Endodermal cell (in vitro differentiated cells): ENCODE data around the gene CFAP61. TPM values are rescaled to one million over a fixed set of nuclear protein-coding genes. Genes with fewer than 3 reads are reported as not detected.
A peak's percentile ranks its signal among the peaks of the same experiment; 100 is the strongest.

Experiments
- DNase-seq: peaks from one replicate; pipeline ENCODE4 v3.0.0-alpha.2; 2017
- H3K27ac ChIP-seq: 2 replicates; pipeline ENCODE4 v1.5.1; 2013; ENCODE audit warnings: mild to moderate bottlenecking, low read depth, low read length, moderate library complexity
- H3K27me3 ChIP-seq: 2 replicates; pipeline ENCODE4 v1.6.1; 2013; ENCODE audit warnings: mild to moderate bottlenecking, low read length, moderate library complexity; ENCODE audit not compliant: insufficient read depth, control insufficient read depth, poor library complexity, severe bottlenecking
- H3K36me3 ChIP-seq: 2 replicates; pipeline ENCODE4 v1.7.0; 2013; ENCODE audit warnings: mild to moderate bottlenecking, low read length, moderate library complexity; ENCODE audit not compliant: control insufficient read depth, insufficient read depth
- H3K4me1 ChIP-seq: one replicate; pipeline ENCODE4 v1.7.0; 2013; ENCODE audit warnings: low read length; ENCODE audit not compliant: control insufficient read depth, insufficient read depth
- H3K4me3 ChIP-seq: 2 replicates; pipeline ENCODE4 v1.5.1; 2013; ENCODE audit warnings: mild to moderate bottlenecking, low read length, moderate library complexity
- H3K9ac ChIP-seq: 2 replicates; pipeline ENCODE4 v1.6.1; 2013; ENCODE audit warnings: mild to moderate bottlenecking, low read length, moderate library complexity; ENCODE audit not compliant: poor library complexity, severe bottlenecking; ENCODE audit errors: extremely low read depth
- H3K9me3 ChIP-seq: 2 replicates; pipeline ENCODE4 v1.6.1; 2013; ENCODE audit warnings: mild to moderate bottlenecking, low read length, moderate library complexity; ENCODE audit not compliant: control insufficient read depth
- H3K27ac Mint-ChIP-seq: 2 replicates; pipeline ENCODE4 v1.8.0; 2020; ENCODE audit warnings: mixed read lengths
- H3K27me3 Mint-ChIP-seq: 2 replicates; pipeline ENCODE4 v1.8.0; 2021; ENCODE audit warnings: mild to moderate bottlenecking, mixed read lengths; ENCODE audit not compliant: insufficient read depth
- H3K36me3 Mint-ChIP-seq: 2 replicates; pipeline ENCODE4 v1.8.0; 2020; ENCODE audit warnings: low read depth, mixed read lengths
- H3K4me1 Mint-ChIP-seq: 2 replicates; pipeline ENCODE4 v1.8.0; 2020; ENCODE audit warnings: mixed read lengths
- H3K4me3 Mint-ChIP-seq: 2 replicates; pipeline ENCODE4 v1.8.0; 2020; ENCODE audit warnings: mild to moderate bottlenecking, moderate library complexity, mixed read lengths
- H3K9me3 Mint-ChIP-seq: 2 replicates; pipeline ENCODE4 v1.8.0; 2020; ENCODE audit warnings: mild to moderate bottlenecking, mixed read lengths
- WGBS, 2 experiments: methylation state at CpG; one replicate each; pipeline versions ENCODE4 v1.1.5 to v1.1.7; 2013; ENCODE audit warnings: missing lambda C conversion rate in 2 of 2, mixed read lengths in 1 of 2; ENCODE audit not compliant: insufficient coverage in 1 of 2, insufficient read length in 1 of 2; 5-methylcytosine and 5-hydroxymethylcytosine counted together
- total RNA-seq, 2 donors: library from RNA; stranded (reverse); fragmentation: NEBNext Ultra II Directional in 1 of 2; extraction: Animal tissue kit (Norgen Biotek cat#: 25700) in 1 of 2; gene quantifications; 2 replicates in 1 of 2; 3 replicates in 1 of 2; pipeline ENCODE4 v1.2.1, GENCODE V29; 2021
- TF ChIP-seq, protein P1 (sequence below): fragments of 200-600 bp; sonication (generic); conservative IDR thresholded peaks from 2 replicates; pipeline ENCODE4 v1.5.0; 2021; ENCODE audit warnings: antibody characterized with exemption, mild to moderate bottlenecking

The CFAP61 gene
- total RNA-seq, 2 donors from 2014 or later = 0.64 to 0.73 TPM

DNA sequence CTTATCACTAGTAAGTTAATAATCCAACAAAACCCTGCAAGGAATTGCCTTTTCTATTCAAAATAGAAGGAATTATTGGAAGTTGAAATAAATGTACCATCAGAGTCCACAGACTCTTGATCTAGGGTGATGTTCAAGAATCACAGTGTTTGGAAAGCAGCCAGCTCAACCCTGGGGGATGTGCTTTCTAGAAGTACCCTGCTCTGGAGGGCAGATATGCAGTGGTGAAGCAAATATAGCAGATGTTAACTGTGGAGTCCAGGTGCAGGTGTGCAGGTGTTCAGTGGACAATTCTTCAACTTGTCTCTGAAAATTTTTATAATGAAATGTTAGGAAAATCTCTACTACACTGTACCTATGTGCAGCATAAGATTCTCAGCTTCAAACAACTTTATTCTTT, 306.5 kb downstream of the CFAP61 start:
- H3K9me3 ChIP-seq = peaks cover 11% of the 10 kb centered on the region
- H3K4me3 ChIP-seq = no peak overlapping the region
- no peaks in the 10 kb centered on the region for H3K36me3 ChIP-seq
- Mint-ChIP-seq H3K9me3 (peaks cover 26% of the 10 kb centered on the region), H3K4me1 (peaks cover 3% of the 10 kb centered on the region), H3K4me3 (no peak overlapping the region), H3K27me3 (peaks cover 60% of the 10 kb centered on the region), H3K27ac (no peak overlapping the region), H3K36me3 (no peaks in the 10 kb centered on the region)
- H3K9ac ChIP-seq = no peak overlapping the region
- H3K27ac ChIP-seq = no peak overlapping the region
- DNase-seq = no peak
- TF ChIP-seq, protein P1, sequence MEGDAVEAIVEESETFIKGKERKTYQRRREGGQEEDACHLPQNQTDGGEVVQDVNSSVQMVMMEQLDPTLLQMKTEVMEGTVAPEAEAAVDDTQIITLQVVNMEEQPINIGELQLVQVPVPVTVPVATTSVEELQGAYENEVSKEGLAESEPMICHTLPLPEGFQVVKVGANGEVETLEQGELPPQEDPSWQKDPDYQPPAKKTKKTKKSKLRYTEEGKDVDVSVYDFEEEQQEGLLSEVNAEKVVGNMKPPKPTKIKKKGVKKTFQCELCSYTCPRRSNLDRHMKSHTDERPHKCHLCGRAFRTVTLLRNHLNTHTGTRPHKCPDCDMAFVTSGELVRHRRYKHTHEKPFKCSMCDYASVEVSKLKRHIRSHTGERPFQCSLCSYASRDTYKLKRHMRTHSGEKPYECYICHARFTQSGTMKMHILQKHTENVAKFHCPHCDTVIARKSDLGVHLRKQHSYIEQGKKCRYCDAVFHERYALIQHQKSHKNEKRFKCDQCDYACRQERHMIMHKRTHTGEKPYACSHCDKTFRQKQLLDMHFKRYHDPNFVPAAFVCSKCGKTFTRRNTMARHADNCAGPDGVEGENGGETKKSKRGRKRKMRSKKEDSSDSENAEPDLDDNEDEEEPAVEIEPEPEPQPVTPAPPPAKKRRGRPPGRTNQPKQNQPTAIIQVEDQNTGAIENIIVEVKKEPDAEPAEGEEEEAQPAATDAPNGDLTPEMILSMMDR = no peak
- no peaks in the 10 kb centered on the region for H3K4me1 ChIP-seq
- peaks cover 56% of the 10 kb centered on the region for H3K27me3 ChIP-seq

DNA sequence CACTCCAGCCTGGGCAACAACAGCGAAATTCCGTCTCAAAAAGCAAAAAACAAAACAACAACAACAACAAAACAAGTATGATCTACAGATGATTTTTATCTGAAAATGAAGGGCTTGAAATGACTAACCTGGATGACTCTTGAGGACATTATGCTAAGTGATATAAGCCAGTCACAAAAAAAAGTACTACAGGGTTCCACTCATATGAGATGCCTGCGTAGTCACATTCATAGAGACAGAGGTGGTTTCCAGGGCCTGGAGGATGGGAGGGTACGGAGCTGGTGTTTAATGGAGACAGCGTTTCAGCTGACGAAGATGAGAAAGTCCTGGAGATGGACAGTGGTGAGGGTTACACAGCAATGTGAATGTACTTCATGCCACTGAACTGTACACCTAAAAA, 307.3 kb downstream of the CFAP61 start:
- peaks cover 65% of the 10 kb centered on the region for H3K27me3 Mint-ChIP-seq
- TF ChIP-seq, protein P1 = no peak
- 89 to 91% methylated on average over 3 to 5 of the region's 6 CpGs for WGBS, 2 experiments

DNA sequence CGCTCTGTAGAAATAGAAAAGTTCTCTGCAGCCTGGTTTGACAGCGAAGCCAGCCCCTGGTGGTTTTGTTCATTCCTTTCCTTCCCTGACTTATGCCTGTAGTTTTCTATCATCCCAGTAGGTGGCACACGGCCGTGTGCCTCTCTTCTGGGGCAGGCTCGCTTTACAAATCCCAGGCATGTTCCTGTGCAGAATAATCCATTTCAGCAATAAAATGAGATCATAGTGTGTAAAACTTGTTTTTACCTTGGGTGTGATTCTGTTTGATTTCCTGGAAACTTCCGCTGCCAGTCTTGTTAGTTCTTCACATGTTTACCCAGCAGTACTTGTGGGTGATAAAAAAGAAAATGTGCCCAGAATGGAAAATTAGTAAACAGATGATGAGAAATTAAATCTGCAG, 308.1 kb downstream of the CFAP61 start:
- H3K4me1 ChIP-seq = no peaks in the 10 kb centered on the region
- no peak overlapping the region for H3K4me3 ChIP-seq
- no peak overlapping the region for H3K9ac ChIP-seq
- H3K4me3 Mint-ChIP-seq = no peak overlapping the region
- H3K4me1 Mint-ChIP-seq = peaks cover 6% of the 10 kb centered on the region
- no peak overlapping the region for H3K27ac ChIP-seq
- 7 to 8% methylated on average over 6 of the region's 6 CpGs for WGBS, 2 experiments
- no peak overlapping the region for H3K27ac Mint-ChIP-seq
- H3K9me3 ChIP-seq = peaks cover 5% of the 10 kb centered on the region
- peak; percentile 83 for DNase-seq
- H3K27me3 ChIP-seq = peaks cover 72% of the 10 kb centered on the region
- no peaks in the 10 kb centered on the region for H3K36me3 Mint-ChIP-seq
- H3K9me3 Mint-ChIP-seq = peaks cover 11% of the 10 kb centered on the region
- TF ChIP-seq, protein P1 = peak; percentile 89
- peaks cover 73% of the 10 kb centered on the region for H3K27me3 Mint-ChIP-seq
- H3K36me3 ChIP-seq = no peaks in the 10 kb centered on the region

More for the DNA sequence above, 307.3 kb downstream of the CFAP61 start:
- peaks cover 18% of the 10 kb centered on the region for H3K9me3 Mint-ChIP-seq
- Histone ChIP-seq H3K4me3 (no peak overlapping the region), H3K4me1 (no peaks in the 10 kb centered on the region), H3K27me3 (peaks cover 64% of the 10 kb centered on the region), H3K27ac (no peak overlapping the region), H3K36me3 (no peaks in the 10 kb centered on the region), H3K9me3 (peaks cover 10% of the 10 kb centered on the region), H3K9ac (no peak overlapping the region)
- no peak overlapping the region for H3K4me3 Mint-ChIP-seq
- peaks cover 3% of the 10 kb centered on the region for H3K4me1 Mint-ChIP-seq
- no peak for DNase-seq
- no peak overlapping the region for H3K27ac Mint-ChIP-seq
- no peaks in the 10 kb centered on the region for H3K36me3 Mint-ChIP-seq
